ENCODE data around the gene DNAH11.

DNA sequence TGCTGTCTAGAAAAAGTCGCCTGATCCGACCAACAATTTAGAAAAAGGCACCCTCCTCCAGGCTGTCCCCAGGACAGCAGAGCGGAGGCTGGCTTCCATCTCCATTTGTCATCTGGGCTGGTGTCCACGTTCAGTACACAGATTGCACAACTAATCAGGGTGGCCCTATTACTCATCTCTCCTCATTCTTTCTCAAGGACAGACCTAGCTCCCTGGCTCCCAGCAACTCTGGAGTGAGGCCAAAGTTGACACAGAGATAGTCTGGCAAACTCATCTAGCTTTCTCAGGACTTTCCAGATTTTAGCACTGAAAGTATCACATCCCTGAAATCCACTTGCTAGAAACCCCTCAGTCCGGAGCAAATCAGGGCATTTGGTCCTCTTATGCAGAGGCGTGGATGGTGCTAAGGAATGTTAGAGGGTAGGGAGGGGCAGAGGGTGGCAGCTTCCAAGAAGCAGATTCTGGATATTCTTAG, 75.1 kb downstream of the DNAH11 start:
- no peak for TF ChIP-seq SUZ12 (IDR thresholded peaks at IDR 0.05)
- no peak for TF ChIP-seq FOXK2 (IDR thresholded peaks at IDR 0.05)
- TF ChIP-seq ARNT (IDR thresholded peaks at IDR 0.05) = no peak
- no peak for TF ChIP-seq ELF4 (IDR thresholded peaks at IDR 0.05)
